HEK293 (cell line): ENCODE measurements around the gene EML1.

Source experiments
- CTCF ChIP-seq: fragments of 450-650 bp; formaldehyde crosslinking; IDR thresholded peaks from 2 replicates; pipeline ENCODE4 v1.5.1; 2016; ENCODE audit warnings: missing biosample characterization, missing genetic modification characterization
- FEZF1 ChIP-seq: fragments of 450-650 bp; formaldehyde crosslinking; IDR thresholded peaks from 2 replicates; pipeline ENCODE4 v1.5.1; 2016; ENCODE audit warnings: missing biosample characterization, missing genetic modification characterization
- GLI2 ChIP-seq: fragments of 450-650 bp; formaldehyde crosslinking; IDR thresholded peaks from 2 replicates; pipeline ENCODE4; 2017; ENCODE audit warnings: missing biosample characterization, missing genetic modification characterization, low read depth, borderline replicate concordance
- IKZF3 ChIP-seq: fragments of 450-650 bp; IDR thresholded peaks from 2 replicates; pipeline ENCODE4 v1.5.0; 2018; ENCODE audit warnings: missing biosample characterization, mild to moderate bottlenecking, missing genetic modification characterization, moderate library complexity
- REPIN1 ChIP-seq: fragments of 450-650 bp; formaldehyde crosslinking; IDR thresholded peaks from 2 replicates; pipeline ENCODE4 v1.5.1; 2017; ENCODE audit warnings: missing biosample characterization, missing genetic modification characterization, low read depth
- SALL2 ChIP-seq: fragments of 450-650 bp; formaldehyde crosslinking; IDR thresholded peaks from 2 replicates; pipeline ENCODE4 v1.5.0; 2017; ENCODE audit warnings: missing biosample characterization, mild to moderate bottlenecking, missing genetic modification characterization, borderline replicate concordance
- ZBTB7A ChIP-seq: fragments of 450-650 bp; formaldehyde crosslinking; IDR thresholded peaks from 2 replicates; pipeline ENCODE4 v1.5.1; 2016; ENCODE audit warnings: low read depth, missing biosample characterization, missing genetic modification characterization
- ZNF10 ChIP-seq: fragments of 450-650 bp; formaldehyde crosslinking; IDR thresholded peaks from 2 replicates; pipeline ENCODE4 v1.5.1; 2017; ENCODE audit warnings: missing biosample characterization, missing genetic modification characterization
- ZNF140 ChIP-seq: fragments of 450-650 bp; formaldehyde crosslinking; IDR thresholded peaks from 2 replicates; pipeline ENCODE4 v1.5.1; 2016; ENCODE audit warnings: missing biosample characterization, missing genetic modification characterization
- ZNF175 ChIP-seq: fragments of 450-650 bp; formaldehyde crosslinking; IDR thresholded peaks from 2 replicates; pipeline ENCODE4 v1.5.1; 2016; ENCODE audit warnings: missing biosample characterization, missing genetic modification characterization
- ZNF19 ChIP-seq: fragments of 450-650 bp; formaldehyde crosslinking; IDR thresholded peaks from 2 replicates; pipeline ENCODE4; 2016; ENCODE audit warnings: missing biosample characterization, missing genetic modification characterization, low read depth
- ZNF221 ChIP-seq: fragments of 450-650 bp; formaldehyde crosslinking; IDR thresholded peaks from 2 replicates; pipeline ENCODE4 v1.5.1; 2017; ENCODE audit warnings: missing biosample characterization, missing genetic modification characterization, borderline replicate concordance
- ZNF292 ChIP-seq: fragments of 450-650 bp; formaldehyde crosslinking; IDR thresholded peaks from 2 replicates; pipeline ENCODE4 v1.5.1; 2016; ENCODE audit warnings: low read depth, missing biosample characterization, missing genetic modification characterization, borderline replicate concordance
- ZNF311 ChIP-seq: fragments of 450-650 bp; formaldehyde crosslinking; IDR thresholded peaks from 2 replicates; pipeline ENCODE4 v1.5.1; 2017; ENCODE audit warnings: missing biosample characterization, missing genetic modification characterization, borderline replicate concordance
- ZNF529 ChIP-seq: fragments of 450-650 bp; formaldehyde crosslinking; IDR thresholded peaks from 2 replicates; pipeline ENCODE4 v1.5.1; 2017; ENCODE audit warnings: missing genetic modification characterization, missing biosample characterization; ENCODE audit not compliant: insufficient replicate concordance
- ZNF585B ChIP-seq: fragments of 450-650 bp; formaldehyde crosslinking; IDR thresholded peaks from 2 replicates; pipeline ENCODE4 v1.5.1; 2016; ENCODE audit warnings: missing biosample characterization, missing genetic modification characterization
- ZNF621 ChIP-seq: fragments of 450-650 bp; formaldehyde crosslinking; IDR thresholded peaks from 2 replicates; pipeline ENCODE4 v1.5.1; 2017; ENCODE audit warnings: missing biosample characterization, missing genetic modification characterization
- ZNF639 ChIP-seq: fragments of 450-650 bp; formaldehyde crosslinking; IDR thresholded peaks from 2 replicates; pipeline ENCODE4 v1.5.1; 2016; ENCODE audit warnings: missing biosample characterization, missing genetic modification characterization
- ZNF701 ChIP-seq: fragments of 450-650 bp; formaldehyde crosslinking; IDR thresholded peaks from 2 replicates; pipeline ENCODE4 v1.5.1; 2016; ENCODE audit warnings: missing biosample characterization, missing genetic modification characterization
- ZNF76 ChIP-seq: fragments of 450-650 bp; formaldehyde crosslinking; IDR thresholded peaks from 2 replicates; pipeline ENCODE4; 2016; ENCODE audit warnings: low read depth, missing biosample characterization, missing genetic modification characterization, borderline replicate concordance
- ZXDB ChIP-seq: fragments of 450-650 bp; formaldehyde crosslinking; IDR thresholded peaks from 2 replicates; pipeline ENCODE4 v1.5.1; 2016; ENCODE audit warnings: missing biosample characterization, missing genetic modification characterization
- TF ChIP-seq, protein P1 (sequence below): fragments of 450-650 bp; formaldehyde crosslinking; IDR thresholded peaks from 2 replicates; pipeline ENCODE4 v1.5.1; 2017; ENCODE audit warnings: missing biosample characterization, missing genetic modification characterization
- TF ChIP-seq, protein P2 (sequence below): fragments of 450-650 bp; formaldehyde crosslinking; IDR thresholded peaks from 2 replicates; pipeline ENCODE4 v1.5.1; 2016; ENCODE audit warnings: missing biosample characterization, missing genetic modification characterization
- TF ChIP-seq, protein P3 (sequence below): fragments of 450-650 bp; formaldehyde crosslinking; IDR thresholded peaks from 2 replicates; pipeline ENCODE4 v1.5.1; 2016; ENCODE audit warnings: missing biosample characterization, missing genetic modification characterization
- TF ChIP-seq, protein P4 (sequence below): fragments of 450-650 bp; formaldehyde crosslinking; IDR thresholded peaks from 2 replicates; pipeline ENCODE4 v1.5.1; 2017; ENCODE audit warnings: missing biosample characterization, missing genetic modification characterization
- TF ChIP-seq, protein P5 (sequence below): fragments of 450-650 bp; formaldehyde crosslinking; IDR thresholded peaks from 2 replicates; pipeline ENCODE4 v1.5.1; 2017; ENCODE audit warnings: missing biosample characterization, missing genetic modification characterization

EML1 gene

GRCh38 chr14:99945732-99946651, 152.8 kb downstream of the EML1 start (continued):
- TF ChIP-seq, protein P1, sequence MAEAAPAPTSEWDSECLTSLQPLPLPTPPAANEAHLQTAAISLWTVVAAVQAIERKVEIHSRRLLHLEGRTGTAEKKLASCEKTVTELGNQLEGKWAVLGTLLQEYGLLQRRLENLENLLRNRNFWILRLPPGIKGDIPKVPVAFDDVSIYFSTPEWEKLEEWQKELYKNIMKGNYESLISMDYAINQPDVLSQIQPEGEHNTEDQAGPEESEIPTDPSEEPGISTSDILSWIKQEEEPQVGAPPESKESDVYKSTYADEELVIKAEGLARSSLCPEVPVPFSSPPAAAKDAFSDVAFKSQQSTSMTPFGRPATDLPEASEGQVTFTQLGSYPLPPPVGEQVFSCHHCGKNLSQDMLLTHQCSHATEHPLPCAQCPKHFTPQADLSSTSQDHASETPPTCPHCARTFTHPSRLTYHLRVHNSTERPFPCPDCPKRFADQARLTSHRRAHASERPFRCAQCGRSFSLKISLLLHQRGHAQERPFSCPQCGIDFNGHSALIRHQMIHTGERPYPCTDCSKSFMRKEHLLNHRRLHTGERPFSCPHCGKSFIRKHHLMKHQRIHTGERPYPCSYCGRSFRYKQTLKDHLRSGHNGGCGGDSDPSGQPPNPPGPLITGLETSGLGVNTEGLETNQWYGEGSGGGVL (tag by site-specific recombination) = no peak
- TF ChIP-seq ZNF175 (tag by site-specific recombination) (no peak), ZNF221 (tag by site-specific recombination) (no peak), SALL2 (tag by site-specific recombination) (no peak), ZNF311 (no peak), ZNF585B (tag by site-specific recombination) (no peak), ZNF292 (tag by site-specific recombination) (no peak), REPIN1 (tag by site-specific recombination) (no peak), ZNF701 (tag by site-specific recombination) (no peak), CTCF (no peak), ZNF19 (tag by site-specific recombination) (no peak), ZNF10 (no peak), ZBTB7A (tag by site-specific recombination) (no peak), ZXDB (tag by site-specific recombination) (no peak), ZNF76 (tag by site-specific recombination) (0 out of 2 replicates have a peak, but pooled peaks have one; percentile 22), ZNF529 (tag by site-specific recombination) (no peak), ZNF140 (tag by site-specific recombination) (no peak), ZNF621 (no peak), GLI2 (tag by site-specific recombination) (no peak), ZNF639 (tag by site-specific recombination) (no peak; the same call in 1 of the 2 replicates), FEZF1 (no peak), IKZF3 (no peak)
- TF ChIP-seq, protein P2, sequence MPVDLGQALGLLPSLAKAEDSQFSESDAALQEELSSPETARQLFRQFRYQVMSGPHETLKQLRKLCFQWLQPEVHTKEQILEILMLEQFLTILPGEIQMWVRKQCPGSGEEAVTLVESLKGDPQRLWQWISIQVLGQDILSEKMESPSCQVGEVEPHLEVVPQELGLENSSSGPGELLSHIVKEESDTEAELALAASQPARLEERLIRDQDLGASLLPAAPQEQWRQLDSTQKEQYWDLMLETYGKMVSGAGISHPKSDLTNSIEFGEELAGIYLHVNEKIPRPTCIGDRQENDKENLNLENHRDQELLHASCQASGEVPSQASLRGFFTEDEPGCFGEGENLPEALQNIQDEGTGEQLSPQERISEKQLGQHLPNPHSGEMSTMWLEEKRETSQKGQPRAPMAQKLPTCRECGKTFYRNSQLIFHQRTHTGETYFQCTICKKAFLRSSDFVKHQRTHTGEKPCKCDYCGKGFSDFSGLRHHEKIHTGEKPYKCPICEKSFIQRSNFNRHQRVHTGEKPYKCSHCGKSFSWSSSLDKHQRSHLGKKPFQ (tag by site-specific recombination) = no peak
- TF ChIP-seq, protein P3, sequence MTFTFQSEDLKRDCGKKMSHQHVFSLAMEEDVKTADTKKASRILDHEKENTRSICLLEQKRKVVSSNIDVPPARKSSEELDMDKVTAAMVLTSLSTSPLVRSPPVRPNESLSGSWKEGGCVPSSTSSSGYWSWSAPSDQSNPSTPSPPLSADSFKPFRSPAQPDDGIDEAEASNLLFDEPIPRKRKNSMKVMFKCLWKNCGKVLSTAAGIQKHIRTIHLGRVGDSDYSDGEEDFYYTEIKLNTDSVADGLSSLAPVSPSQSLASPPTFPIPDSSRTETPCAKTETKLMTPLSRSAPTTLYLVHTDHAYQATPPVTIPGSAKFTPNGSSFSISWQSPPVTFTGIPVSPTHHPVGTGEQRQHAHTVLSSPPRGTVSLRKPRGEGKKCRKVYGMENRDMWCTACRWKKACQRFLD (tag by site-specific recombination) = no peak
- TF ChIP-seq, protein P4, sequence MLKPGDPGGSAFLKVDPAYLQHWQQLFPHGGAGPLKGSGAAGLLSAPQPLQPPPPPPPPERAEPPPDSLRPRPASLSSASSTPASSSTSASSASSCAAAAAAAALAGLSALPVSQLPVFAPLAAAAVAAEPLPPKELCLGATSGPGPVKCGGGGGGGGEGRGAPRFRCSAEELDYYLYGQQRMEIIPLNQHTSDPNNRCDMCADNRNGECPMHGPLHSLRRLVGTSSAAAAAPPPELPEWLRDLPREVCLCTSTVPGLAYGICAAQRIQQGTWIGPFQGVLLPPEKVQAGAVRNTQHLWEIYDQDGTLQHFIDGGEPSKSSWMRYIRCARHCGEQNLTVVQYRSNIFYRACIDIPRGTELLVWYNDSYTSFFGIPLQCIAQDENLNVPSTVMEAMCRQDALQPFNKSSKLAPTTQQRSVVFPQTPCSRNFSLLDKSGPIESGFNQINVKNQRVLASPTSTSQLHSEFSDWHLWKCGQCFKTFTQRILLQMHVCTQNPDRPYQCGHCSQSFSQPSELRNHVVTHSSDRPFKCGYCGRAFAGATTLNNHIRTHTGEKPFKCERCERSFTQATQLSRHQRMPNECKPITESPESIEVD (tag by site-specific recombination) = no peak
- TF ChIP-seq, protein P5, sequence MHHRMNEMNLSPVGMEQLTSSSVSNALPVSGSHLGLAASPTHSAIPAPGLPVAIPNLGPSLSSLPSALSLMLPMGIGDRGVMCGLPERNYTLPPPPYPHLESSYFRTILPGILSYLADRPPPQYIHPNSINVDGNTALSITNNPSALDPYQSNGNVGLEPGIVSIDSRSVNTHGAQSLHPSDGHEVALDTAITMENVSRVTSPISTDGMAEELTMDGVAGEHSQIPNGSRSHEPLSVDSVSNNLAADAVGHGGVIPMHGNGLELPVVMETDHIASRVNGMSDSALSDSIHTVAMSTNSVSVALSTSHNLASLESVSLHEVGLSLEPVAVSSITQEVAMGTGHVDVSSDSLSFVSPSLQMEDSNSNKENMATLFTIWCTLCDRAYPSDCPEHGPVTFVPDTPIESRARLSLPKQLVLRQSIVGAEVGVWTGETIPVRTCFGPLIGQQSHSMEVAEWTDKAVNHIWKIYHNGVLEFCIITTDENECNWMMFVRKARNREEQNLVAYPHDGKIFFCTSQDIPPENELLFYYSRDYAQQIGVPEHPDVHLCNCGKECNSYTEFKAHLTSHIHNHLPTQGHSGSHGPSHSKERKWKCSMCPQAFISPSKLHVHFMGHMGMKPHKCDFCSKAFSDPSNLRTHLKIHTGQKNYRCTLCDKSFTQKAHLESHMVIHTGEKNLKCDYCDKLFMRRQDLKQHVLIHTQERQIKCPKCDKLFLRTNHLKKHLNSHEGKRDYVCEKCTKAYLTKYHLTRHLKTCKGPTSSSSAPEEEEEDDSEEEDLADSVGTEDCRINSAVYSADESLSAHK = no peak
